Esophagus squamous epithelium (tissue), 4 donors: ENCODE data around the gene ANO10.

Experiments
- POLR2A ChIP-seq, 4 donors: fragments of 450-650 bp; IDR thresholded peaks; one replicate each; pipeline ENCODE4 v1.6.1; 2017; ENCODE audit warnings: antibody characterized with exemption in 4 of 4, mild to moderate bottlenecking in 4 of 4, moderate library complexity in 3 of 4
- TF ChIP-seq, protein P1 (sequence below), 6 experiments: fragments of 450-650 bp in 4 of 6; fragments of 200-600 bp in 2 of 6; sonication (generic) in 2 of 6; IDR thresholded peaks; one replicate each; pipeline ENCODE4 v1.5.1; 2016 to 2019; ENCODE audit warnings: antibody characterized with exemption in 6 of 6, mild to moderate bottlenecking in 4 of 6, moderate library complexity in 4 of 6

DNA sequence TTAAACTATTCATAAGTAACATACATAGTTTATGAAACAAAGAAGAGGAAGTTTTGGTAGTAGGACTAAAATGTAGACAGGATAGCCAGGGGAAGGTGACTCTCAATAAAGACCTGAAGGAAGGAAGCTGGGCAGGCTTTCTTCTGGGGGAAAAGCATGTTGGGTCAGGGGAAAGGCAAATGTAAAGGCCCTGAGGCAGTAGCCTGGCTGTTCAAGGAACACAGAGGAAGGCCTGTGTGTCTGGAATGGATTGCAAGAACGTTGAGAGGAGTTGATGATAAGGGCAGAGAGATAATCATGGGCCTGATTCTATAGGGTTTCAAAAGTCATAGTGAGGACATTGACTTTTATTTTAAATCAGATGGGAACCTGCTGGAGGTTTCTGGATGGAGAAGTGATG is 167.8 kb downstream of the ANO10 start:
- TF ChIP-seq POLR2A (IDR thresholded peaks at IDR 0.05), result no peak
- TF ChIP-seq, protein P1, sequence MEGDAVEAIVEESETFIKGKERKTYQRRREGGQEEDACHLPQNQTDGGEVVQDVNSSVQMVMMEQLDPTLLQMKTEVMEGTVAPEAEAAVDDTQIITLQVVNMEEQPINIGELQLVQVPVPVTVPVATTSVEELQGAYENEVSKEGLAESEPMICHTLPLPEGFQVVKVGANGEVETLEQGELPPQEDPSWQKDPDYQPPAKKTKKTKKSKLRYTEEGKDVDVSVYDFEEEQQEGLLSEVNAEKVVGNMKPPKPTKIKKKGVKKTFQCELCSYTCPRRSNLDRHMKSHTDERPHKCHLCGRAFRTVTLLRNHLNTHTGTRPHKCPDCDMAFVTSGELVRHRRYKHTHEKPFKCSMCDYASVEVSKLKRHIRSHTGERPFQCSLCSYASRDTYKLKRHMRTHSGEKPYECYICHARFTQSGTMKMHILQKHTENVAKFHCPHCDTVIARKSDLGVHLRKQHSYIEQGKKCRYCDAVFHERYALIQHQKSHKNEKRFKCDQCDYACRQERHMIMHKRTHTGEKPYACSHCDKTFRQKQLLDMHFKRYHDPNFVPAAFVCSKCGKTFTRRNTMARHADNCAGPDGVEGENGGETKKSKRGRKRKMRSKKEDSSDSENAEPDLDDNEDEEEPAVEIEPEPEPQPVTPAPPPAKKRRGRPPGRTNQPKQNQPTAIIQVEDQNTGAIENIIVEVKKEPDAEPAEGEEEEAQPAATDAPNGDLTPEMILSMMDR (IDR thresholded peaks at IDR 0.05), result no peak
